Activated T-cell treated with anti-CD3 and anti-CD28 coated beads for 1 hour (primary cell): Measurements from ENCODE around the gene RAP1GAP2.
"Not testable (repeated sequence)": the region's sequence is repeated elsewhere in the genome, so short reads cannot be mapped to it uniquely, and the experiment has no call there.

ENCODE experiments used
- DNase-seq: peaks from one replicate; pipeline ENCODE4 v3.0.0-alpha.2; 2020; ENCODE audit warnings: low read depth

Gene RAP1GAP2

DNA sequence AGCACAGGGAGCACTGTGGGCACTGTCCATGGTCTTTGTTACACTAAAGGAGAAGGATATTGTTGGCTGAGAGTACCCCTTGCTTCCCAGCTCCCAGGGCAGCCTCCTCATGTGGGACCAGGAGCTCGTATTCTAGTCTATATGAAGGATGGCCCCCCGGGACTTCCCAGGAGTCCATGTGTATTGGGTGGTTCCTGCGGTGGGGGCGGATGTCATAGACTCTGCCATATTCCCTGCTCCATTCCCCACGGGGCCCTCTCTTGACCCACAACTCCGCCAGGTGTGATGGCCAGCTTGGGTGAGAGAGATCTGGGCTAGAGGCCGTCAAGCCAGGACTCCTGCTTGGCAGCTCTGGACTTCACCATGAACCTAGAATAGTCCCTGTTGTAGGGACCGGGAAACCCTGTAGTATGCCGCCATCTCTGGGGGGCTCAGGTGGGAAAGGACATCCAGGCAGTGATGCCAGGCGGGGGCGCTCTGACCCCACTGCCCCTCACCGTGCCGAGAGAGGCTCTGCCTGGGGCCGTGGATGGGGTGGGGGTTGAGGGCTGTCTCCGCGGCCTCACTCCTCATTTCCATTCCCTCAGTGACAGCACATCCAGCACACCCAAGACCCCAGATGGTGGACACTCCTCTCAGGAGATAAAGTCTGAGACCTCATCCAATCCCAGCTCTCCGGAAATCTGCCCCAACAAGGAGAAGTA lies 229.3 kb downstream of the RAP1GAP2 start:
- no peak for DNase-seq

DNA sequence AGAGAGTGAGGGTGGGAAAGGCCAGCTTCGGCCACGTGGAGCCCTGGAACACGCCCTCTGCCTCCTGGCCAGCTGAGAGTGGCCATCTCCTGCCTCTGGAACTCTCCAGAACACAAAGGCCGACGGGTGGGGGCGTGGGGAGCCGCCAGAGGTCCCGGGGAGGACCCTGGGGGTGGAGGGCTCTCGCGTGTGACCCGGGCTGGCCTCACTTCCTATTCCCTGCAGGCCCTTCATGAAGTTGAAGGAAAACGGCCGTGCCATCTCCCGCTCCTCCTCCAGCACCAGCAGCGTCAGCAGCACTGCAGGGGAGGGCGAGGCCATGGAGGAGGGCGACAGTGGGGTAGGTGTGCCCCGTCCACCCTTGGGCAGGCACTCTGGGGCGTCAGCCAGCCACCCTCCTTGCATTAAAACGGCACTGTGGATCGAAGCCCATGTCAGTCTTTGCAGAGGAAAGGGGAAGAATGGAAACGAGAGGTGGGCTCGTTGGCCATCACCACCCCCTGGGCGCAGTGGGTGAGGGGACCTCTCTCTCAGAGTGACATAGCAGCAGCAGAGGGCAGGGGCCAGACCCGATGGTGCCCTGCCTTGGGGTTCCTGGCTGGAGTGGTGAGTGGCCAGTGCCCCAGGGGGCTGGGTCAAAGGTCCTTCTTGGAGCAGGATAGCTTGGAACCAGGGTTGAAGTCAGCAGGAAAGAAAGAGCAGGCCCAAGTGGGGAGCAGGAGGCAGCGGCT lies 230.1 kb downstream of the RAP1GAP2 start:
- no peak for DNase-seq

DNA sequence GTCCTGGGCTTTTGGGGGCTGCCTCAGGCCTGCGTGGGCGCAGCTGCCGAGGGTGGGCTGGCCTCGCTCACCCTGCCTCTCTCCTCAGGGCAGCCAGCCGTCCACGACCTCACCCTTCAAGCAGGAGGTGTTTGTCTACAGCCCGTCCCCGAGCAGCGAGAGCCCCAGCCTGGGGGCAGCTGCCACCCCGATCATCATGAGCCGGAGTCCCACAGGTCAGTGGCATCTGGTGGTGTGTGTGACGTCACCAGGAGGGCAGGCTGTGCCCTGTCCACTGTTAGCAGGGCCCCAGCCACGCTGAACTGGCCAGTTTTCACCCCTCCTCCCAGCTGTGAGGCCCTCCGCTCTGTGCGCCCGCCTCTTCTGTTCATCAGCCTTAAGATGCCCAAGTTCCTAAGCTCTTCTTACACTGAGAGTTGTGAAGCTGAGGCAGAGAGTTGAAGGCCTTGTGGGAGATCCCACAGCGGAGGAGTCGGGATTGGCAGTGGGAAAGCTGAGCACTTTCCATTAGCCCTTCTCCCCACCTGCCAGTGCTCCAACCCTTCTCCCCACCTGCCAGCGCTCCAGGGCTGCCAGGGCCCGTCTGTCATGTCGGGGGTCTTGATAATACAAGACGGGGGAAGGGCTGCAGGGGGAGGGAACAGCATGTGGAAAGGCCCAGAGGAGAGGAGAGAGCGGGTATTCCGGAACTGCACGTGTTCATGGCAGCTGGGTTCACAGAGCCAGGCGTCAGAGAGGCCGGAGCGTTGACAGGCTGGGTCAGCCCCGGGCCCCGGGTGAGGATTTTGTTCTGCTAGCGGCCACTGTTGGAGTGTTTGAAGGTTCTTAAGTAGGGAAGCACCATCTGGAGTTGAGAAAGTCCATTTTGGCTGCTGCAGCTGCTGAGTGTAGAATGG lies 230.9 kb downstream of the RAP1GAP2 start:
- no peak for DNase-seq

DNA sequence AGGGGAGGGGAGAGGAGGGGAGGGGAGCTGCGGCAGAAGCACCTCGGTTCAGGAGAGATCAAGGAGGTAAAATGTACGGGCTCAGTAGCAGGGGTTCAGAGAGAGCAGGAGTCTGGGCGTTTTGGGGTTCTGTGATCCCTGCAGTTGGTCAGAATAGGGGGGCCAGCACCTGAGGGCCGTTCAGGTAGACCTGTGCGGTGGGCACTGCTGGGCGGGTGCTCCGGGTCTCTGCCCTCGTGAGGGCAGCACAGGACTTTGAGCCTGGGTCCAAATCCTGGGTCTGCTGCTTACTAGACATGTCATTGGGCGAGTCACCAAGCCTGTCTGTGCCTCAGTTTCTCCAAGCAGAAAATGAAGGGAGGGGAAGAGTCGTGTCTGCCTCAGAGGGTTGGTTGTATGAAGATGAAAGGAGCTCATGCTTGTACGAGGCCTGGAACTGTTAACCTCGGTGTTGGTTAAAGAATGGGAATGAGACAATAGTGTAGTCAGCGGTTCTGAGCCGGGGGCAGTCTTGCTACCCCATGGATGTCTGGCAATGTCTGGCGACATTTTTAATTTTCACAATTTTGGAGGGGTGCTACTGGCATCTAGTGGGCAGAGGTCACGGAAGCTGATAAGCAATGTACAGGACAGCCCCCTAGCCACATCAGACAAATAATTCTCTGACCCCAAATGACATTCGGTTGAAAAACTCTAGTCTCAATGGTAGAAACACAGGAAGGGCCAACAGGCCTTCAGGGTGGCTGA lies 231.7 kb downstream of the RAP1GAP2 start:
- no peak for DNase-seq

DNA sequence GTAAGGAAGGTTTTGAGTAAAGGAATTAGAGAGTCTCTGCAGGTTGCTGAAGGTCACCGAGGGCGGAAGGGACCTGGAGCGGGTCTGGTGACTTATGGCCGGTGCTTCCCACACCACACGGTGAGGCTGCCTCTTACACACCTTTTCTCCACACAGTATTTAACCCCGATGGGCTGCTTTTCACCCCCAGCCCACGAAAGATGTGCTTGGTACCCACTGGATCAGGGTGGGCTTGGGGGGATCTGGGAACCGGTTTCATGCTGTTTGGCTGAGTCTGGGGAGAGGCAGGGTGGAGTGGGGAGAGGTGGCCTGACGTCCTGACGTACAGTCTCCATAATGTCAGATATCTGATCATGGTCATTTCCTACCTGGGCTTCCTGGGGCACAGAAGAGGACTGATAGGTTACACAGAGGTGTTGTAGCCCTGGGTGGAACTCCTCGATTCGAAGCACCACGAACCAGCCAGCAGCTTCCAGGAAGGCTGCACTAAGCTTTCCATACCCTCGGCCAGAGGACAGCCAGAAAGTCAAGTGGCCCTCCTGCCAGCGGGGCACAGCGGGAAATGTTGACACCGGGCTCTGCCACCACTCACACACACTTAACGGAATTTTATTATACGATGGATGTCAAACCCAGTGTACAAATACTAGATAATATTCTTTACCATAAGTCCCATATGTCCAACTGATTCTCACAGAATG lies 233.1 kb downstream of the RAP1GAP2 start:
- DNase-seq = no peak

DNA sequence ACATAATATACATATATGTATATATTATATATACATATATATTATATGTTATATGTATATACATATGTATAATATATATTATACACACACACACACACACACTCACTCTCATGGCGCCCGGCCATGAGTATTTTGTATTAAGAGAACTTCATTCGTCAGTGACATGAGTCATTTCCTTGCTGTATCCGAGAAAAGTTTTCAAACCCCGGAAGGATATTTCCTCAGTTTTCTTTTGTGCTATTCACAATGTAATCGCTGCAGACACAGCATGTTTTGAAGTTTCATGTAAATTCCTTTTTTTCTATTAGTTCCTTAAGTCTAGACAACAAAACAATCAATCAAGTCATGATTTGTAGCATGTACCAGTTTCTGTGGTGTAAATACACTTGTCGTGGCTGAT lies 233.9 kb downstream of the RAP1GAP2 start:
- DNase-seq = no peak

DNA sequence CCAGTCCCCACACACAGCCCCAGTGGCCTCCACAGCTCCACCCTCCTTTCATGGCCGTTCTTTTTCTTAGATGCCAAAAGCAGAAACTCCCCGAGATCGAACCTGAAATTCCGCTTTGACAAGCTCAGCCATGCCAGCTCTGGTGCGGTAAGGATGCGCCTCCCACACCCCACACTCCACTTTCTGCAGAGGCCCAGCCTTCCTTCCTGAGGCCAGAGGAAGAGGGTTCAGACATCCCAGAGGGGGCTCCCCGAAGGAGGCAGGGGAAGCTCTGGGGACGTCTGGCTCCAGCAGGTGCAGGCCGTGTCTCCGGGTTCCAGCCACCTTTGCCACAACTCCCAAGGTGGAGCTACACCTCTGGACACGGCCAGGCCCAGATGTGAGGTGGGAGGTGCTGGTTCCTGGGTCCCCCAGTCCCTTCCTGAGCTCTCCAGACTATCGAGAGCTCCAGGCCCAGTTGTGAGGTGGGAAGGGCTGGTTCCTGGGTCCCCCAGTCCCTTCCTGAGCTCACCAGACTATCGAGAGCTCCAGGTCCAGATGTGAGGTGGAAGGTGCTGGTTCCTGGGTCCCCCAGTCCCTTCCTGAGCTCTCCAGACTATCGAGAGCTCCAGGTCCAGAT lies 234.7 kb downstream of the RAP1GAP2 start:
- not testable (repeated sequence) for DNase-seq

DNA sequence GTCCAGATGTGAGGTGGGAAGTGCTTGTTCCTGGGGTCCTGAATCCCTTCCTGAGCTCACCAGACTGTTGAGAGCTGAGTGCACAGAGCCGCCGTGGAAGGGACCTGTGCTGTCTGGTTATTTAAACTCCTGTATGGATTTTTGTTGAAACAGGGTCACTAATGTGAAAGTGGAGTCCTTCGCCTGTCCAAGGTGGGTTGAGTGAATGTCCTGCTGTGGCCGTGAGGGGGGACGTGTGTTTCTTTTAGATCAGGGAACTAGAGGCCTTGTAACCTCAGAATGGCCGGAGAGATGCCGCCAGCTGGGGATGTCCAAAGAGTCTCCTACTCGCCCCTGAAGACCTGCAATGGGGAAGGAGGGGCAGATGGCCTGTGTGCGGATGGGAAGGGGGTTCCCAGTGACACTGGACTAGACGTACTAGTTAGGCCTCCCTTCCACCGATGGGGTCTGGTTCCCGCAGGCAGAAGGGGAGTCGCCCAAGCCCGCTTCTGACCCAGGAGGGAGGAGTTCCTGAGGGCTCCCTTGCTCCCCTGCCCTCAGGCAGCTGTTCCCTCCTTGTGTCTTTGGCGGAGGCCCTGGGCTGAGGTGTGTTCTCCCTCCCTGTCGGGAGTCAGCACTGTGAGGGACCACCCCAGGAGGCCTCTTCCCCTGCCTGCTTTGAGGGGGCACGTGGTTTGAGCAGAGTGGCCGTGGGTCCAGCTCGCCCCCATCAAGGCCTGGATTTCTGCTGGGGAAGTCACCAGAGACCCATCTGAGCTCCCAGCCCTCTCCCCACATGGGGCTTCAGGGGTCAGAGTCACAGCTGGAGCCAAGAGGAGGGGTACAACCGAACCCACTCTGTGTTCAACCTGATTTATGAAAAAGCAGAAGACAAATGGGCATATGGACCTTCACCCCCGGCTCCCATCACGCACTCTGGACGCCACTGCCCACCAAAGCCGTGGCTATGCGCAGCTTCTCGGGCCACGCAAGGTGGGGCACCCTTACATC lies 236.3 kb downstream of the RAP1GAP2 start:
- no peak for DNase-seq

DNA sequence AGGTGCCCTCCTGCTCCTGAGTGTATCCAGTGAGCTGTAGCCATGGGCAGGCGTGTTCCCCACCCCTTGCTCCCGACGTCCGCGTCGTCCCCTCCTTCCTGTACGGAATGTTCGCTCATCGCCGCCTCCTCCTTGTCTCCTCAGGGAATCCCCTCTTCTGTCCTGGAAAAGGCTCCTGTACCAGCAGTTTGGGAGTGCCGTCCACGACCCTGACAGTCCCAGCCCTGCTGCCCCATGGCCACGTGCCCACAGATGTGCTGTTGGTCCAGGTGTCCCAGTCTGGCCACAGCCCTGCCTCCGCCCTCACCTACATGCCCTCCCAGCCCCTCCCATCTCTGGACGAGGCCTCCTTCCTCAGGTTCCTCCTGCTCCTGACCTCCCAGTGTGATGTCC lies 237.0 kb downstream of the RAP1GAP2 start:
- DNase-seq = no peak

DNA sequence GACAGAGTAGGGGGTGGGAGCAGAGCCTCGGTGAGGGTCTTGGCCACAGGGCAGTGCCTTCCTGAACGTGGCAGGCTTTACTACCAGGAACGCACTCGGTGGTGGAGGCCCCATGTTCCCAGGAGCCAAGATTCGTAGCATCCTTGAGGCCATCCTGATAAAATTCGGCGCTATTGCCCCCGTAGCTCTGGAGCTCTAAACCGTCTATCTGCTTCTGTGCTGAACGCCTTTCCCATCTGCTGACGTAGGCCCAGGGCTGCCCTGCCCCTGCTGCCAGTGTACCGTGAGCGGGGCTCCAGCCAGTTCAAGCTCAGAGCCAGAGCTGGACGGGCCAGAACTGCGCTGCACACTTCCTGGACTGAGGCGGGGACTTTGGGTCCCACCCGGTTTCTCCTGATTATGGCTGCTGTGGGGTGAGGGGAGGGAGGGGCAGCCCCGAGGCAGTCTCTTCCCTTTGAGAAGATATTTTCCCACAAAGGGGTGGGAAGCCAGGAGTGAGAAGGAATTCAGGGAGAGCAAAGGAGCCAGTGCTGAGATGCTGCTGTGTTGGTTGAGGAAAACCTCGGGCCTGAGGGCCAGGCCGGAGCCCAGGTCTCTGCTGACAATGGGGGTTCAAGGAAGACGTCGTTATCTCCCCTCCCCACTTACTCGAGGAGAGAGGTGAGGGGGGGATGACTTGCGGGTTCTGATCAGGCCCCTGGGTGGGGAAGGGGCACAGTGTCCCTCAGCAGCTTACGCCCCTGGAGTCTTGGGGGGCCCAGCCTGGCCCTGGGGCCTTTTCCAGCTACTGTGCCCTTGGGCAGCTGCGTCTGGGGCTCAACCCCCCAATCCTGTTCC lies 237.7 kb downstream of the RAP1GAP2 start:
- no peak for DNase-seq

DNA sequence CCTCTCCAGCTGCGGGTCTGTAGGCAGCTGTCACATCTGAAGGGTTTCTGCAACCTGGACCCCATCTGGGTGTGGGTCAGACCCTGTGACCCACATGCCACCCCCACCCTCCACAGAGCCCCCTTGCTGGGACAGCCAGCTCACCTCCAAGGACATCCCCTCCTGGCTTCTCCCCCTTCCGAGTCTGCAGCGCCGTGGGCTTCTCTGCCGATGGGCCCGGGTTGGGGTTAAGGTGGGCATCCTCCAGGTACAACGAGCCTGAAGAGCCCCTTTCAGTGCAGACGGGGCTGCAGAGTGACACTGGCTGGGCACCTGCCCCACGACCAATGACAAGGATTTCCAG lies 238.3 kb downstream of the RAP1GAP2 start:
- DNase-seq = no peak

DNA sequence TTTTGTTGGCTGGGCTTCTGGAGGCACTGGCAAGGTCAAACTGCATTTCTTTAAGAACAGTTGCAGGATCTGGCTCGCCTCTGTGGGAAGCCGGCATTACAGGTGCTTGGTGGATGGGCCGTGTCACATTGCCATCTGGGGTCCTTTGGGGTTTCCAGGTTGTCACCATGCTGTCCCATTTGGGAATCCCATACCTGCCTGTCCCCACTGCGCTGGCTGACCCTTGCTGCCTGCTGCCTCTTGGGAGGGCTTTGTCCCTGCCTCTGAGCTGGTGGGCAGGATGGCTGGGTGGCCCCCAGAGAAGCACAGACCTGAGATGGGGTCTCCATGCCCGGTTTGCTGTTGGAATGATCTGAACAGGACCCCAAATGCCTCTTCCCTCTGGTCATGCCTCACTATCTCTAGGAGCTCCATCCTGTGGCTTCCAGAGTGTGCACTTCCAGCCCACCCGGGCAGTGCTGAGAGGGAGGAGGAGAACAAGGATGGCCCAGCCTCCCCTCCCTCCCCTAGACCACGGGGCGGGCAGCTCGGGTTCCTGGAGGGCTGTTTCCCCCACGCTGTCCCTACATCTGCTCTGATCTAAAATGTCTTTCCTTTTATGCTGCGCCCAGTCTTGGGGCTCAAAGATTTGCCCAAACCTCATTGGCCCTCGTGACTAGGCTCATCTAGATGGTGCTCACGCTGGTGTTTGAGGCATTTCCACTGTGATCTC lies 239.2 kb downstream of the RAP1GAP2 start:
- DNase-seq = no peak

DNA sequence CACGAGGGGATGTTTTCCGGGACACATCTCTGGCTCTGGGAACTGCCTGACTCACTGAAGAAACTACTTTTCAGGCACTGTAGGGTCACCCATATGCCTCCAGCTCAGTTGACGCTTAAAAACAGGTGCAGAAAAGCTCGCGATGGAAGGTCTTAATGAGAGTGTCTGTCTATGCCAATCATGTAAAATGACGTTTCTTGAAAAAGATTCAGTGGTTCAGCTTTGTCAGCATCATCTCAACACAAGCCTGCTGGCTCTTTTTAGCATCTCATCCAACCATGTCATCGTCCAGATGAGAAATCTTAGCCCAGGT lies 239.7 kb downstream of the RAP1GAP2 start:
- no peak for DNase-seq

DNA sequence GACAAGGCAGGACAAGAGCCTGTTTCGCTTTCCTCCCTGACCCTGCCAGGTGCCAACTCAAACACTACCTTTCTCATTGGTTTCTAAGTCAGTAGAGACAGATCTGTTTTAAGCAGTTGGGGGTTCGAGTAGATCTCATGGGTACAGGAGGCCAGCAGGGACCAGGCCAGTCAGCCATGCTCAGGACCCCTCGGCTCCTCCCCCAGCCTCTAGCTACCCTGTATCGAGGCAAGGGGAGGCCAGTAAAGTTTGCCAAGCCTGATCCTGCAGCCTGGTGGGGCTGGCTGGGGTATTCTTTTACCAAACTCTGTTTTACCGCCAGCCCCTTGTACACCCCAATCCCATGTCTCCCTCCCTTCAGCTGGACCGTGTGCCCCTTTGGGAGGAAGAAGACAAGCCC lies 240.6 kb downstream of the RAP1GAP2 start:
- no peak for DNase-seq

DNA sequence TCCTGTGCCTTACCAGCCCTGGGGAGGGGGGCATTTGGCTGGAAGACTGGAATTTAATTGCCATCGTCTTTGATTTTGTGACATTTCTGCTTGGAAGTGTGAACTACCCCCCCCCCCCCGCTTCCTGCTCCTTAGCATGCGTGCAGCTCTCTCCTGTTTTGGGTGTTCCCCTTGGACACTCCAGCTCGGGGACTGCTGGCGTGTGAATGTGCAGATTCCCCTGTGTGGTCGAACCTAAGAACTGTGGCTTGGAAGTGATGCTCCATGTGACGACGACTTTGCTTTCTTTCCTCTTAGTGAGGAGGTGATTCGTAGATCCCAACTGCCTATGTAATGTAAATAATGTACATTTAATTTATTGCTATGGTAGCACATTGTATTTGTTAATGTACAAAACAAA lies 241.0 kb downstream of the RAP1GAP2 start:
- DNase-seq = no peak

DNA sequence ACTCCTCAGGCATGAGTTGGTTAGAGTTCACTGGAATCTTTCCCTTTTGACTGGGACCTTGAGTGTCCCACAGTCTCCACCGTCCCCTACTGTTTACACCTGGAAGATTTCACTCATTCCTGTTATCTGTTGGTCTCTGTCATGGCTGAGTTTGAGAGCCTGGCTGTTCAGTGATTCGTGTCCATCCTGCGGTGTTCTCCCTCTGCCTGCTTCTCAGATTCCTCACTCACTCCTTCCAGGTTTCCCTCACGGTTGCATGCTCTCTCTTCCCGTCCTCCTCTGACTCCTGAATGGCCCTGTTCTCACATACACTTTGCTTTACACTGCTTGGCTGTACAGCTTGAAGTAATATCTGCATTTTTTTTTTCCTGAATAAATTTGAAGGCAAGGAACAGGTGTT lies 242.7 kb downstream of the RAP1GAP2 start:
- no peak for DNase-seq

DNA sequence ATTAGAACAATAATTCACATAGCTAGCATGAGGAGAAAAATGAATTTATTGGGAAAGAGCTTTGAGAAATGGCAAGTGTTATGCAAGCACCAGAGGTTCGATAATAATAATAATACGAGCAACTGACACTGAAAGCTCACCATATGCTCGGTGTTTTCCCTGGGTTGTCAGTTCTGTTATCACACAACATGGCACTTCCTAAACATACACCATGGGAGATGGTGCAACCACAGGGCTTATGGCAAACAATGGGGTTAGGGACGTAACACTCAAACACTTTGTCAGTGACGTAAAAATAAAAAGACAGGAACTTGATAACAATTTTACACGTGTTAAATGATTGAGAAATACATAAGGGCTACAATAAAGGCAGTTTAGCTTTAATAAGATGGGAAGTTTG lies 243.5 kb downstream of the RAP1GAP2 start:
- DNase-seq = no peak

DNA sequence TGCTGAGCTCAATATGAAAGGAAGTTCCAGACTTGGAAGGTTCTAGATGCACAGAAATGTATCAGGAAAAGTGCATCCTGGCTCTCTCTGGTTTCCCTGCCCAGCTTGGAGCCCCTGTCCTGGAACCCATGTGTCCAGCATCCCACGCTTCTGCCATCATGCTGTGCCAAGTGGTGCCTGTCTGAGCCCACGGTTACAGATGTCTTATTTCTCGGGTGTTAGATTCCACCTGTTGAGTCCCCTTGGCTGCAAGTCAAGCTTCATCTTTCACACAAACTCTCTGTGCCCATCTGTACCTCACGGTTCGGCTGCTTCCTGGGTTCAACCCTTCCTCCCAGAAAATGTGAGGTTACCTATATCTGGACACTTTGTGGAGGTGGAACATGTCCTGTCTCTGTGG lies 244.6 kb downstream of the RAP1GAP2 start:
- DNase-seq = no peak
